Measurements from ENCODE around the gene SGPP2.

Gene SGPP2

GRCh38 chr2:222439692-222440091 is 15.3 kb downstream of the SGPP2 start:
- intact Hi-C loops (cut with DNase I; ENCODE audit: low total_unique reads): loop anchor here (5.0 kb wide), 1 partner anchor 542 kb away; no protein-coding TSS in a partner anchor
- Histone ChIP-seq H3K4me3 (no peak overlapping the region), H3K9me3 (no peaks in the 10 kb centered on the region), H3K36me3 (no peaks in the 10 kb centered on the region), H3K4me1 (no peaks in the 10 kb centered on the region), H3K27ac (no peak overlapping the region), H3K27me3 (no peaks in the 10 kb centered on the region)
- DNase-seq: no peak
- no peak for TF ChIP-seq CTCF (IDR thresholded peaks at IDR 0.05)

- Histone ChIP-seq H3K4me3 (no peak overlapping the region), H3K4me1 (no peaks in the 10 kb centered on the region), H3K27me3 (no peaks in the 10 kb centered on the region), H3K27ac (no peak overlapping the region), H3K36me3 (no peaks in the 10 kb centered on the region), H3K9me3 (no peaks in the 10 kb centered on the region)
- DNase-seq: no peak
- TF ChIP-seq CTCF (IDR thresholded peaks at IDR 0.05): no peak
- intact Hi-C loops (cut with DNase I; ENCODE audit: low total_unique reads): loop anchor here (5.0 kb wide), 1 partner anchor 544 kb away; no protein-coding TSS in a partner anchor
Measured at GRCh38 chr2:222440673-222441422, 16.5 kb downstream of the SGPP2 start.

- DNase-seq: no peak
- Histone ChIP-seq H3K4me3 (no peak overlapping the region), H3K36me3 (no peaks in the 10 kb centered on the region), H3K27ac (no peak overlapping the region), H3K9me3 (no peaks in the 10 kb centered on the region), H3K4me1 (no peaks in the 10 kb centered on the region), H3K27me3 (no peaks in the 10 kb centered on the region)
- intact Hi-C loops (cut with DNase I; ENCODE audit: low total_unique reads): loop anchor here (5.0 kb wide), 1 partner anchor 545 kb away; no protein-coding TSS in a partner anchor
- TF ChIP-seq CTCF (IDR thresholded peaks at IDR 0.05): no peak
Measured at GRCh38 chr2:222442665-222443064, 18.3 kb downstream of the SGPP2 start.

- Histone ChIP-seq H3K9me3 (no peaks in the 10 kb centered on the region), H3K4me1 (no peaks in the 10 kb centered on the region), H3K27ac (no peak overlapping the region), H3K4me3 (no peak overlapping the region), H3K27me3 (no peaks in the 10 kb centered on the region), H3K36me3 (no peaks in the 10 kb centered on the region)
- intact Hi-C loops (cut with DNase I; ENCODE audit: low total_unique reads): no loop called here
- DNase-seq: no peak
- no peak for TF ChIP-seq CTCF (IDR thresholded peaks at IDR 0.05)
Measured at GRCh38 chr2:222445227-222445626, 20.9 kb downstream of the SGPP2 start.

GRCh38 chr2:222447131-222447530 is 22.8 kb downstream of the SGPP2 start:
- intact Hi-C loops (cut with DNase I; ENCODE audit: low total_unique reads): no loop called here
- TF ChIP-seq CTCF (IDR thresholded peaks at IDR 0.05): no peak

More at GRCh38 chr2:222447131-222447530, 22.8 kb downstream of the SGPP2 start:
- H3K27ac ChIP-seq: no peak overlapping the region
- H3K27me3 ChIP-seq: no peaks in the 10 kb centered on the region
- DNase-seq: no peak
- no peaks in the 10 kb centered on the region for H3K36me3 ChIP-seq
- H3K4me1 ChIP-seq: no peaks in the 10 kb centered on the region
- H3K4me3 ChIP-seq: no peak overlapping the region
- H3K9me3 ChIP-seq: no peaks in the 10 kb centered on the region

Measured in tibial artery (tissue), 4 donors.